ENCODE results near the gene EXOC4. TPM values are rescaled to one million over a fixed set of nuclear protein-coding genes. Genes with fewer than 3 reads are reported as not detected.

Gene EXOC4
- total and polyA plus RNA-seq, 2 of the 13 experiments (the other 11 are each of a cell fraction or from before 2014, with no cell fraction given), result 22.5 to 39.0 TPM

DNA sequence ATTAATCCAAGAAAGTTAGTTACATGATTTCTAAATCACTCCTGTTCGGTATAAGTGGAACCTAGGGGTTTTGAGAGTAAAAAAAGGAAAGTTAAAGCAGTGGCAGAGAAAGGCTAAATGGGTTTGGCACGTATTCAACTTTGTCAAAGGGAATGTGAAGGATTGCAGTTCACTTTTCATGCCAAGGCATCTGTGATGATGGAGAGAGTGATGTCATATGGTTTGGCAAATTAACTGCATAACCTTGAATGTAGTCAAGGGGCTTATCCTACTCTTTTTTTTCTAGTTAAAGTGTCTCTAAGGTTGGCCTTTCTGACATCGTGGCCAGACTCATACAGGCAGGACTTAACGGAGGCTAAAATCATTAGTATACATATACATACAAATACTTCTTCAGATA lies 277.8 kb downstream of the EXOC4 start (continued):
- TF ChIP-seq, protein P1, sequence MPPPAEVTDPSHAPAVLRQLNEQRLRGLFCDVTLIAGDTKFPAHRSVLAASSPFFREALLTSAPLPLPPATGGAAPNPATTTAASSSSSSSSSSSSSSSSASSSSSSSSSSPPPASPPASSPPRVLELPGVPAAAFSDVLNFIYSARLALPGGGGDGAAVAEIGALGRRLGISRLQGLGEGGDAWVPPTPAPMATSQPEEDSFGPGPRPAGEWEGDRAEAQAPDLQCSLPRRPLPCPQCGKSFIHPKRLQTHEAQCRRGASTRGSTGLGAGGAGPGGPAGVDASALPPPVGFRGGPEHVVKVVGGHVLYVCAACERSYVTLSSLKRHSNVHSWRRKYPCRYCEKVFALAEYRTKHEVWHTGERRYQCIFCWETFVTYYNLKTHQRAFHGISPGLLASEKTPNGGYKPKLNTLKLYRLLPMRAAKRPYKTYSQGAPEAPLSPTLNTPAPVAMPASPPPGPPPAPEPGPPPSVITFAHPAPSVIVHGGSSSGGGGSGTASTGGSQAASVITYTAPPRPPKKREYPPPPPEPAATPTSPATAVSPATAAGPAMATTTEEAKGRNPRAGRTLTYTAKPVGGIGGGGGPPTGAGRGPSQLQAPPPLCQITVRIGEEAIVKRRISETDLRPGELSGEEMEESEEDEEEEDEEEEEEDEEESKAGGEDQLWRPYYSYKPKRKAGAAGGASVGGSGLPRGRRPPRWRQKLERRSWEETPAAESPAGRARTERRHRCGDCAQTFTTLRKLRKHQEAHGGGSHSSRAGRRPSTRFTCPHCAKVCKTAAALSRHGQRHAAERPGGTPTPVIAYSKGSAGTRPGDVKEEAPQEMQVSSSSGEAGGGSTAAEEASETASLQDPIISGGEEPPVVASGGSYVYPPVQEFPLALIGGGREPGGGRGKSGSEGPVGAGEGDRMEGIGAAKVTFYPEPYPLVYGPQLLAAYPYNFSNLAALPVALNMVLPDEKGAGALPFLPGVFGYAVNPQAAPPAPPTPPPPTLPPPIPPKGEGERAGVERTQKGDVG (CRISPR knock-in tag; IDR thresholded peaks at IDR 0.05; ENCODE audit: borderline replicate concordance), result no peak
- TF ChIP-seq ZNF678 (CRISPR knock-in tag; IDR thresholded peaks at IDR 0.05) (no peak), ZNF782 (CRISPR knock-in tag; IDR thresholded peaks at IDR 0.05; ENCODE audit: borderline replicate concordance) (no peak), BRCA1 (CRISPR knock-in tag; IDR thresholded peaks at IDR 0.05) (no peak), ZNF496 (CRISPR knock-in tag; IDR thresholded peaks at IDR 0.05; ENCODE audit: insufficient replicate concordance) (no peak), SCMH1 (CRISPR knock-in tag; IDR thresholded peaks at IDR 0.05; ENCODE audit: borderline replicate concordance) (no peak), EZH2 (conservative IDR thresholded peaks at IDR 0.05; ENCODE audit: low read depth, low read length) (no peak)

DNA sequence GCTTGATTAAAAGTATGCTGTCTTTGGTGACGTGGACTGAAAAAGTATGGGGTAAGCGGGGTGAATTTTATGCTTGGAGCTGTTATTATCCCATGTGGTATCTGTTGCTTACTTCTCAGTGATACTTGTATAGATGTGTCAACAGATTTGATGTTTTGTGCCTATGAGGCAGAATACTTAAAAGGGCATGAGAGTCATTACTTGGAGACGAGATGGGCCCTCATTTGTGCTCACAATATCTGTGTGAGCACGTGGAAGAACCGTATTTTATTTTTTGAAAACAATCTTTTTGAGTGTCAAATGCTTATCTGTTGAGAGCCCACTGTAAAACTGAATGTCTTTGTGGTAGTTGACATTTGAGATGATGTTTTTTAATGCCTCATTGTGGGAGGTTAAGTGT lies 281.9 kb downstream of the EXOC4 start:
- H4K20me1 ChIP-seq (ENCODE audit: insufficient read depth, low read length), result no peaks in the 10 kb centered on the region
- FAIRE-seq (no peak), DNase-seq (ENCODE audit: low spot score) (no peak), ATAC-seq (no peak)
- no TSS peak for BruUV-seq (replicated peaks)
- CTCF ChIA-PET (ENCODE audit: low intra/inter-chr PET ratio, low total read pairs), result no interaction called here
- no peak overlapping the region for H2AFZ ChIP-seq (ENCODE audit: low read length)
- no peaks in the 10 kb centered on the region for H3K36me3 ChIP-seq (replicated peaks in 1 of 2; ENCODE audit: control insufficient read depth in 1 of 2, insufficient read depth in 2 of 2, low read length in 2 of 2)
- H3K27ac ChIP-seq (ENCODE audit: extremely low read length, insufficient read depth, low read length), result no peak overlapping the region
- no peak overlapping the region for H3K9ac ChIP-seq (ENCODE audit: insufficient read depth, low read depth, low read length)
- H3K79me2 ChIP-seq (ENCODE audit: insufficient read depth, low read length), result no peaks in the 10 kb centered on the region
- H3K4me3 ChIP-seq (replicated peaks in 1 of 3; ENCODE audit: insufficient read depth in 1 of 3, low read depth in 2 of 3, low read length in 3 of 3), result no peak overlapping the region
- no peak overlapping the region for H3K4me2 ChIP-seq (ENCODE audit: low read depth, low read length)
- in situ Hi-C loops (cut with HindIII; ENCODE audit: extremely low pct_ligation_motif_present, low pct_unique_long_range_greater_than_20kb) (no loop called here), intact Hi-C loops (cut with micrococcal nuclease; ENCODE audit: unreplicated experiment) (no loop called here)
- WGBS (ENCODE audit: low lambda C conversion rate), result 95% methylated on average over 5 of the region's 5 CpGs
- no peaks in the 10 kb centered on the region for H3K4me1 ChIP-seq (ENCODE audit: insufficient read depth, low read length)
- POLR2A ChIA-PET, result no interaction called here
- no peaks in the 10 kb centered on the region for H3K9me3 ChIP-seq (ENCODE audit: low read length)
- H3K27me3 ChIP-seq (ENCODE audit: control insufficient read depth in 1 of 2, insufficient read depth in 2 of 2, low read length in 2 of 2), result no peaks in the 10 kb centered on the region
- no peak for TF ChIP-seq ARNTL (CRISPR knock-in tag; IDR thresholded peaks at IDR 0.05)
- TF ChIP-seq EZH2 (conservative IDR thresholded peaks at IDR 0.05; ENCODE audit: low read depth, low read length), result no peak
- no peak for TF ChIP-seq ZNF225 (CRISPR knock-in tag; IDR thresholded peaks at IDR 0.05)
- TF ChIP-seq ZNF549 (CRISPR knock-in tag; IDR thresholded peaks at IDR 0.05), result no peak
- no peak for TF ChIP-seq ZMYM2 (CRISPR knock-in tag; IDR thresholded peaks at IDR 0.05)
- TF ChIP-seq, protein P2, sequence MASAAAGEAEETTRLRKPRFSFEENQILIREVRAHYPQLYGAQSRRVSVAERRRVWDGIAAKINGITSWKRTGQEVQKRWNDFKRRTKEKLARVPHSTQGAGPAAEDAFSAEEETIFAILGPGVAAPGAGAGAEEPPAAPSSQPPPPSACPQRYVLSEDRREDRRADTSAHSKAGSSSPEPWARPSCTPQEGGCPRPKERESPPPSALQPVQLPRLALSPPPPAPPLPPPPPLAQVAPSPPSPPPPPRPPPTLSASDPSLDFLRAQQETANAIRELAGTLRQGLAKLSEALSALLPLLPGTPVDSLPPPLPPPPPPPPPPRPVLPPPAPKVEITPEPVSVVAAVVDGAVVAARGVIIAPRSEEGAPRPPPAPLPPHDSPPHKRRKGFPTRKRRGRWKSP (CRISPR knock-in tag; IDR thresholded peaks at IDR 0.05), result no peak
- no peak for TF ChIP-seq PHF5A (CRISPR knock-in tag; IDR thresholded peaks at IDR 0.05; ENCODE audit: low read depth, unreplicated experiment)
- TF ChIP-seq, protein P3, sequence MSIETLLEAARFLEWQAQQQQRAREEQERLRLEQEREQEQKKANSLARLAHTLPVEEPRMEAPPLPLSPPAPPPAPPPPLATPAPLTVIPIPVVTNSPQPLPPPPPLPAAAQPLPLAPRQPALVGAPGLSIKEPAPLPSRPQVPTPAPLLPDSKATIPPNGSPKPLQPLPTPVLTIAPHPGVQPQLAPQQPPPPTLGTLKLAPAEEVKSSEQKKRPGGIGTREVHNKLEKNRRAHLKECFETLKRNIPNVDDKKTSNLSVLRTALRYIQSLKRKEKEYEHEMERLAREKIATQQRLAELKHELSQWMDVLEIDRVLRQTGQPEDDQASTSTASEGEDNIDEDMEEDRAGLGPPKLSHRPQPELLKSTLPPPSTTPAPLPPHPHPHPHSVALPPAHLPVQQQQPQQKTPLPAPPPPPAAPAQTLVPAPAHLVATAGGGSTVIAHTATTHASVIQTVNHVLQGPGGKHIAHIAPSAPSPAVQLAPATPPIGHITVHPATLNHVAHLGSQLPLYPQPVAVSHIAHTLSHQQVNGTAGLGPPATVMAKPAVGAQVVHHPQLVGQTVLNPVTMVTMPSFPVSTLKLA (IDR thresholded peaks at IDR 0.05), result no peak
- TF ChIP-seq ELF1 (CRISPR knock-in tag; IDR thresholded peaks at IDR 0.05), result no peak
- no peak for TF ChIP-seq CENPX (CRISPR knock-in tag; IDR thresholded peaks at IDR 0.05)
- no peak for TF ChIP-seq KLF11 (CRISPR knock-in tag; IDR thresholded peaks at IDR 0.05)
- TF ChIP-seq CBX2 (IDR thresholded peaks at IDR 0.05; ENCODE audit: low read depth, low read length), result no peak
- no peak for TF ChIP-seq CBX2 (CRISPR knock-in tag; IDR thresholded peaks at IDR 0.05; ENCODE audit: low read depth)
- TF ChIP-seq ZNF496 (CRISPR knock-in tag; IDR thresholded peaks at IDR 0.05; ENCODE audit: insufficient replicate concordance), result no peak
- no peak for TF ChIP-seq NPAS2 (CRISPR knock-in tag; IDR thresholded peaks at IDR 0.05; ENCODE audit: borderline replicate concordance)

Data from HepG2 (cell line).